Aorta (tissue), 5 donors: Measurements from ENCODE around the gene VRTN. TPM values are rescaled to one million over a fixed set of nuclear protein-coding genes. Genes with fewer than 3 reads are reported as not detected.

Source experiments
- ATAC-seq: fragments of 200-7000 bp; cut with Tn5 transposase; one replicate; pipeline ENCODE4 v1.9.1; 2022; ENCODE audit warnings: moderate library complexity; ENCODE audit not compliant: low FRiP score
- DNase-seq, 2 donors: peaks; one replicate each; pipeline ENCODE4 v3.0.0-alpha.2; 2020
- H3K27ac ChIP-seq, 2 donors: one replicate each; pipeline ENCODE4 v1.5.1; 2013; ENCODE audit warnings: low read length in 2 of 2, mild to moderate bottlenecking in 2 of 2, moderate library complexity in 2 of 2, control low read depth in 1 of 2, inconsistent platforms in 1 of 2, low read depth in 1 of 2
- H3K27me3 ChIP-seq, 2 donors: one replicate each; pipeline ENCODE4 v1.6.1; 2013; ENCODE audit warnings: control low read depth in 1 of 2, low read length in 1 of 2, mild to moderate bottlenecking in 1 of 2, moderate library complexity in 1 of 2; ENCODE audit not compliant: insufficient read depth in 2 of 2, control insufficient read depth in 1 of 2
- H3K36me3 ChIP-seq, 2 donors: one replicate each; pipeline ENCODE4 v1.6.1; 2013; ENCODE audit warnings: control low read depth in 1 of 2, low read length in 1 of 2, mild to moderate bottlenecking in 1 of 2; ENCODE audit not compliant: insufficient read depth in 2 of 2, control insufficient read depth in 1 of 2
- H3K4me1 ChIP-seq, 2 donors: one replicate each; pipeline ENCODE4 v1.6.1; 2013; ENCODE audit warnings: low read length in 2 of 2, control low read depth in 1 of 2, mild to moderate bottlenecking in 1 of 2, moderate library complexity in 1 of 2; ENCODE audit not compliant: insufficient read depth in 2 of 2, control insufficient read depth in 1 of 2
- H3K4me3 ChIP-seq, 2 donors: one replicate each; pipeline ENCODE4 v1.5.1; 2013; ENCODE audit warnings: low read length in 2 of 2, control low read depth in 1 of 2, mild to moderate bottlenecking in 1 of 2
- H3K9me3 ChIP-seq: one replicate; pipeline ENCODE4 v1.6.1; 2013; ENCODE audit warnings: mild to moderate bottlenecking, low read length; ENCODE audit not compliant: control insufficient read depth
- WGBS, 2 donors: extraction: QIAGEN DNeasy Blood & Tissue Kit; methylation state at CpG; one replicate each; pipeline ENCODE4 v1.1.7; 2013; 5-methylcytosine and 5-hydroxymethylcytosine counted together
- intact Hi-C, 2 donors: fragments of 100-400 bp; cut with DNase I; formaldehyde crosslinking; loops; one replicate each; pipeline versions ENCODE4 v1.14.2 to v1.15.0; 2022
- polyA plus RNA-seq, 2 donors: library from polyadenylated mRNA; stranded (reverse); fragments of 200-250 nt; gene quantifications; one replicate each; pipeline ENCODE4 v1.2.3, GENCODE V29; 2013
- total RNA-seq, 2 donors: library from RNA; stranded (reverse); fragmentation: NEBNext Ultra II Directional; extraction: Animal tissue kit (Norgen Biotek cat#: 25700); gene quantifications; one replicate each; pipeline ENCODE4 v1.2.1, GENCODE V29; 2021
- donor health status: healthy with polysubstance abuse.
- donor health status: Bipolar disorder and iron deficiency.
- donor health status: DM: no; HTN: no; CAD: no.
- donor health status: DM: no; HTN: no; CAD: no.
- donor health status: DM: yes; HTN: yes; CAD: no.

The VRTN gene
- total and polyA plus RNA-seq, 4 donors: not detected

GRCh38 chr14:74407021-74407800 lies 58.9 kb downstream of the VRTN start:
- Histone ChIP-seq H3K27me3 (no peaks in the 10 kb centered on the region), H3K36me3 (no peaks in the 10 kb centered on the region), H3K27ac (no peak overlapping the region), H3K4me3 (no peak overlapping the region), H3K4me1 (no peaks in the 10 kb centered on the region), H3K9me3 (no peaks in the 10 kb centered on the region)
- peak; percentile 4 for ATAC-seq
- 90 to 91% methylated on average over 17 of the region's 17 CpGs for WGBS, 2 donors
- intact Hi-C loops: no loop called here
- DNase-seq: peak in 1 of 2 donors; percentile 66

GRCh38 chr14:74407801-74408154 lies 59.5 kb downstream of the VRTN start:
- intact Hi-C loops: no loop called here
- no peak for DNase-seq

GRCh38 chr14:74408870-74409269 lies 60.6 kb downstream of the VRTN start:
- H3K36me3 ChIP-seq: no peaks in the 10 kb centered on the region
- H3K4me3 ChIP-seq: no peak overlapping the region
- DNase-seq: no peak
- ATAC-seq: no peak
- H3K27ac ChIP-seq: no peak overlapping the region
- no peaks in the 10 kb centered on the region for H3K27me3 ChIP-seq
- intact Hi-C loops: no loop called here
- H3K9me3 ChIP-seq: no peaks in the 10 kb centered on the region
- WGBS, 2 donors: 87 to 91% methylated on average over 3 of the region's 3 CpGs
- H3K4me1 ChIP-seq: no peaks in the 10 kb centered on the region

More at GRCh38 chr14:74407801-74408154, 59.5 kb downstream of the VRTN start:
- no peaks in the 10 kb centered on the region for H3K4me1 ChIP-seq
- H3K4me3 ChIP-seq: no peak overlapping the region
- no peak overlapping the region for H3K27ac ChIP-seq
- ATAC-seq: no peak
- WGBS, 2 donors: 90 to 95% methylated on average over 5 of the region's 5 CpGs
- H3K27me3 ChIP-seq: no peaks in the 10 kb centered on the region
- H3K36me3 ChIP-seq: no peaks in the 10 kb centered on the region
- no peaks in the 10 kb centered on the region for H3K9me3 ChIP-seq

- Histone ChIP-seq H3K4me1 (no peaks in the 10 kb centered on the region), H3K4me3 (no peak overlapping the region), H3K27ac (no peak overlapping the region), H3K36me3 (no peaks in the 10 kb centered on the region), H3K27me3 (no peaks in the 10 kb centered on the region), H3K9me3 (no peaks in the 10 kb centered on the region)
- intact Hi-C loops: no loop called here
- peak in 1 of 2 donors; percentile 57 for DNase-seq
- ATAC-seq: no peak
- 67 to 75% methylated on average over 4 to 6 of the region's 6 CpGs for WGBS, 2 donors
These were observed 61.2 kb downstream of the VRTN start for GRCh38 chr14:74409441-74409840.

Other genes with a start within 250 kb of the VRTN start
- gene VSX2, start 109.0 kb upstream of the VRTN start, total RNA-seq: not detected
- gene VSX2, start 109.0 kb upstream of the VRTN start, polyA plus RNA-seq: not detected
- gene ABCD4, start 45.5 kb upstream of the VRTN start, total RNA-seq: 100 to 1,000 TPM in 1 of 2 donors, 10 to 100 TPM in 1; 40.3 to 102 TPM
- 10 to 100 TPM; 10.5 to 67.5 TPM for gene ABCD4, start 45.5 kb upstream of the VRTN start, polyA plus RNA-seq
- gene SYNDIG1L, start 77.7 kb downstream of the VRTN start, total RNA-seq: 1 to 10 TPM in 1 of 2 donors, under 1 TPM in 1; 0.94 to 1.2 TPM
- under 1 TPM; 0.38 to 0.64 TPM for gene SYNDIG1L, start 77.7 kb downstream of the VRTN start, polyA plus RNA-seq
- 100 to 1,000 TPM; 204 to 277 TPM for gene NPC2, start 144.8 kb downstream of the VRTN start, total RNA-seq
- gene NPC2, start 144.8 kb downstream of the VRTN start, polyA plus RNA-seq: 100 to 1,000 TPM; 245 to 389 TPM
- 10 to 100 TPM; 12.9 to 15.9 TPM for gene ISCA2, start 145.3 kb downstream of the VRTN start, total RNA-seq
- 10 to 100 TPM; 14.5 TPM for gene ISCA2, start 145.3 kb downstream of the VRTN start, polyA plus RNA-seq